ENCODE results near the gene POLE2. TPM values are rescaled to one million over a fixed set of nuclear protein-coding genes. Genes with fewer than 3 reads are reported as not detected.
"Not testable (repeated sequence)": the region's sequence is repeated elsewhere in the genome, so short reads cannot be mapped to it uniquely, and the experiment has no call there.

The POLE2 gene
- total RNA-seq, 1 experiment from 2014 or later, result 31.4 TPM

DNA sequence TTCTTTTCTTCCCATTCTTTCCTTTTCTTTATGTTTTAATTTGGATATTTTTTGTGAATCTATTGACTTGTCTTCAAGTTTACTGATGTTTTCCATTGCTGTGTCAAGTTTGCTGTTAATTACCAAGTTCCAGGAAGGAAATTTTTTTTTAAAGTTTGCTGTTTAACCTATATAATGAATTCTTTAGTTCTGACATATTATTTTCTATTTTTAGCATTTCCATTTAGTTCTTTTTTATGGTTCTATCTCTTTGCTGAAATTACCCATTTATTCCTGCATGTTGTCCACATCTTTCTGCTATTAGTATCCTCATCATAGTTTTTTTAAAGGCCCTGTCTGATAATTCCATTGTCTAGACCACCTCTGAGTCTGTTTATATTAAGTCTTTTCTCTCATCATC lies 32.7 kb upstream of the POLE2 start:
- H3K9me3 Mint-ChIP-seq (ENCODE audit: unreplicated experiment), result peaks cover 6% of the 10 kb centered on the region
- ChIA-PET CTCF (interaction anchor here (1.4 kb wide), 1 partner anchor 47 kb away, joined by 11 read pairs; the partner anchor contains the start of gene KLHDC2), POLR2A (interaction anchor here (1.4 kb wide), 1 partner anchor 47 kb away, joined by 14 read pairs; the partner anchor contains the start of gene KLHDC2)
- Histone ChIP-seq H3K36me3 (ENCODE audit: control insufficient read depth, insufficient read depth, low read length) (no peaks in the 10 kb centered on the region), H3K27me3 (replicated peaks; ENCODE audit: control insufficient read depth, insufficient read depth, low read length) (no peaks in the 10 kb centered on the region), H3K4me1 (no peaks in the 10 kb centered on the region), H3K4me3 (ENCODE audit: low read depth, low read length) (no peak overlapping the region), H3K9me3 (peaks cover 6% of the 10 kb centered on the region; the same call in 1 of the 2 replicates)
- BruUV-seq (replicated peaks), result no TSS peak
- H3K27me3 Mint-ChIP-seq (ENCODE audit: insufficient read depth, unreplicated experiment), result no peaks in the 10 kb centered on the region
- no peak for DNase-seq
- peaks cover 11% of the 10 kb centered on the region for H3K4me1 Mint-ChIP-seq (ENCODE audit: low read depth, unreplicated experiment)
- intact Hi-C loops (cut with micrococcal nuclease; ENCODE audit: unreplicated experiment), result loop anchor here (1.0 to 5.0 kb wide), 4 partner anchors 28 to 132 kb away; partner anchors contain the start of genes KLHDC1 and NEMF
- H3K4me3 Mint-ChIP-seq (ENCODE audit: unreplicated experiment), result no peak overlapping the region
- no peaks in the 10 kb centered on the region for H3K36me3 Mint-ChIP-seq (ENCODE audit: insufficient read depth, unreplicated experiment)
- no peak for TF ChIP-seq CTCF (IDR thresholded peaks at IDR 0.05; ENCODE audit: insufficient read depth in 1 of 2, low read depth in 1 of 2, low read length in 1 of 2, severe bottlenecking in 1 of 2, unreplicated experiment in 1 of 2)
- H3K27ac Mint-ChIP-seq (ENCODE audit: unreplicated experiment), result no peak overlapping the region

DNA sequence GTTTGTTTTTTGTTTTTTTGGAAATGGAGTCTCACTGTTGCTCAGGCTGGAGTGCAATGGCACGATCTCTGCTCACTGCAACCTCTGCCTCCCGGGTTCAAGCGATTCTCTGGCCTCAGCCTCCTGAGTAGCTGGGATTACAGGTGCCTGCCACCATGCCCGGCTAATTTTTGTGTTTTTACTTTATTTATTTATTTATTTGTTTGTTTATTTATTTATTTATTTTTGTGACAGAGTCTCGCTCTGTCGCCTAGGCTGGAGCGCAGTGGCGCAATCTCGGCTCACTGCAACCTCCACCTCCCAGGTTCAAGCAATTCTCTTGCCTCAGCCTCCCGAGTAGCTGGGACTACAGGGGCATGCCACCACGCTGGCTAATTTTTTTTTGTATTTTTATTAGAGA lies 23.0 kb upstream of the POLE2 start:
- H3K9me3 Mint-ChIP-seq (ENCODE audit: unreplicated experiment); intact Hi-C loops (cut with micrococcal nuclease; ENCODE audit: unreplicated experiment); POLR2A ChIA-PET; BruUV-seq (replicated peaks); H3K27ac Mint-ChIP-seq (ENCODE audit: unreplicated experiment); H3K4me3 Mint-ChIP-seq (ENCODE audit: unreplicated experiment); H3K36me3 Mint-ChIP-seq (ENCODE audit: insufficient read depth, unreplicated experiment); H3K27me3 ChIP-seq (replicated peaks; ENCODE audit: control insufficient read depth, insufficient read depth, low read length); H3K27me3 Mint-ChIP-seq (ENCODE audit: insufficient read depth, unreplicated experiment); H3K9me3 ChIP-seq; H3K36me3 ChIP-seq (ENCODE audit: control insufficient read depth, insufficient read depth, low read length); CTCF ChIA-PET; H3K4me1 ChIP-seq; H3K4me3 ChIP-seq (ENCODE audit: low read depth, low read length); H3K4me1 Mint-ChIP-seq (ENCODE audit: low read depth, unreplicated experiment); DNase-seq: not testable (repeated sequence)

DNA sequence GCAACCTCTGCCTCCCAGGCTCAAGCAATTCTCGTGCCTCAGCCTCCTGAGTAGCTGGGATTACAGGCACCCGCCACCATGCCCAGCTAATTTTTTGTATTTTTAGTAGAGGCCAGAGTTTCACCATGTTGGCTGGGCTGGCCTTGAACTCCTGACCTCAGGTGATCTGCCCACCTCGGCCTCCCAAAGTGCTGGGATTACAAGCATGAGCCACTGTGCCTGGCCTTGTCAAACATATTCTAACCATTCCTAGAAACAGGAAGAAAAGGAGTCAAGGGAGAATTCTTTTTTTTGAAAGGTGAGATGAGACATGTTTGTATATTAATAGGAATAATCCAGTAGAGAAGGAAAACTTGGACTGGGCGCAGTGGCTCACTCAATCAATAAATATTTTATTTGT lies 16.5 kb upstream of the POLE2 start:
- DNase-seq; H3K4me1 ChIP-seq; CTCF ChIA-PET; H3K27me3 ChIP-seq (replicated peaks; ENCODE audit: control insufficient read depth, insufficient read depth, low read length); H3K27me3 Mint-ChIP-seq (ENCODE audit: insufficient read depth, unreplicated experiment); intact Hi-C loops (cut with micrococcal nuclease; ENCODE audit: unreplicated experiment); H3K36me3 ChIP-seq (ENCODE audit: control insufficient read depth, insufficient read depth, low read length); H3K4me1 Mint-ChIP-seq (ENCODE audit: low read depth, unreplicated experiment); POLR2A ChIA-PET; H3K9me3 ChIP-seq; H3K27ac Mint-ChIP-seq (ENCODE audit: unreplicated experiment); H3K4me3 Mint-ChIP-seq (ENCODE audit: unreplicated experiment); BruUV-seq (replicated peaks); H3K9me3 Mint-ChIP-seq (ENCODE audit: unreplicated experiment); H3K4me3 ChIP-seq (ENCODE audit: low read depth, low read length); H3K36me3 Mint-ChIP-seq (ENCODE audit: insufficient read depth, unreplicated experiment): not testable (repeated sequence)

DNA sequence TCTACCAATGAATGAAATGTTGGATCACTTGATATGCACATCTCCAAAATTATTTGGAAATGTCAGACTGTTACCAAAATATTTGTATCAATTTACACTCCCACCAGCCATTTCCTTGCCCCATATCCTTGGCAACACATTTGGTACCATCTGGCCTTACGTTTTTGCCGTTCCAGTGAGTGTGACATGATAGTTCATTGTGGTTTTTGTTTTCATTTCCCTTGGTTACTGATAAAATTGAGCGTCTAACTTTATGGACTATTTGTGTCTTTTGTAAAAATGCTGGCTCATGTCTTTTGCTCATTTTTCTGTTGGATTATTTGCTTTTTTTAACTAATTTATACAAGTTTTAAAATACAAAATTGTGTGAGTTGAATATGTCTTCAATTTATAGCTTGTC lies 16.0 kb upstream of the POLE2 start:
- Histone ChIP-seq H3K27me3 (replicated peaks; ENCODE audit: control insufficient read depth, insufficient read depth, low read length) (no peaks in the 10 kb centered on the region), H3K9me3 (no peaks in the 10 kb centered on the region), H3K36me3 (ENCODE audit: control insufficient read depth, insufficient read depth, low read length) (no peaks in the 10 kb centered on the region), H3K4me1 (no peaks in the 10 kb centered on the region), H3K4me3 (ENCODE audit: low read depth, low read length) (no peak overlapping the region)
- no peak overlapping the region for H3K4me3 Mint-ChIP-seq (ENCODE audit: unreplicated experiment)
- H3K9me3 Mint-ChIP-seq (ENCODE audit: unreplicated experiment), result no peaks in the 10 kb centered on the region
- H3K27ac Mint-ChIP-seq (ENCODE audit: unreplicated experiment), result no peak overlapping the region
- POLR2A ChIA-PET, result interaction anchor here (0.6 kb wide), 1 partner anchor 14 kb away, joined by 5 read pairs; no protein-coding TSS in a partner anchor
- no peaks in the 10 kb centered on the region for H3K27me3 Mint-ChIP-seq (ENCODE audit: insufficient read depth, unreplicated experiment)
- no TSS peak for BruUV-seq (replicated peaks)
- H3K4me1 Mint-ChIP-seq (ENCODE audit: low read depth, unreplicated experiment), result no peaks in the 10 kb centered on the region
- CTCF ChIA-PET, result no interaction called here
- intact Hi-C loops (cut with micrococcal nuclease; ENCODE audit: unreplicated experiment), result no loop called here
- no peak for DNase-seq
- H3K36me3 Mint-ChIP-seq (ENCODE audit: insufficient read depth, unreplicated experiment), result no peaks in the 10 kb centered on the region
- TF ChIP-seq CTCF (IDR thresholded peaks at IDR 0.05; ENCODE audit: insufficient read depth in 1 of 2, low read depth in 1 of 2, low read length in 1 of 2, severe bottlenecking in 1 of 2, unreplicated experiment in 1 of 2), result no peak
